ENCODE results near the gene TCP11L2.
"Not testable (repeated sequence)": the region's sequence is repeated elsewhere in the genome, so short reads cannot be mapped to it uniquely, and the experiment has no call there.

The TCP11L2 gene

DNA sequence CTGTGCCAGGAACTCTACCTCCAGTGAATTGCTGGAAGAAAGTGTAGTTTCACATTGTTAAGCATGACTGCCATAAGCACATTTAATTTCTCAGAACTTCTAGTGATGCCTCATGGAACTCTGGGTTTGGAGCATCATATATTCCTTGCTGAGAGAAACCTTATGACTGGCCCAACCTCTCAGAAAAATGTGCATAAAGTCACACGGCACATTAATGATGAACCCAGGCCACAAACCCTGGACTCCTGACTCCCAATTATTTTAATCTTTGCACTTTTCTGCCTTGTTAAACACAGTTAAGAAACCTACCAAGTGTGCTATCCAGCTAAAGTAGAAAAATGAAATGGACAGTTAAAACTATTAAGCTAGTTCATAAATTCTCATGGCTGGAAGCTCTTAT, 5.6 kb downstream of the TCP11L2 start:
- DNase-seq: no peak

DNA sequence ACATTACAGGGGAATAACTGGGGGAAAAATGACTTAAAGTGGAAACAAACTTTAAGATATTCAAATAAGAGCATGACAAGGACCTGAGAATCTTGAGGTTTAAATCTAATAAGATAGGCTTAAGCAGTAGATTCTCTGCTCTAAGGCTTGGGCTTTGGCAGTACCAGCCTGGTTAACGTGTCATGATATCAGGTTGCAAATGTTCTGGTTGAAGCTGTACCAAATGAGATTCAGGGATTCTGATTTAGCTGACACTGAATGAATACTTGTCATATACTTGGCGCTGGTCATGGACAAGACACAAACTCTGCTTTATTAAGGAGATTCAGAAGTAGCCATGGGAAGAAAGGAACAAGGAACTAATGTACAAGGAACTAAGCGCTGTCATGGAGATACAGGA, 6.1 kb downstream of the TCP11L2 start:
- no peak for DNase-seq

DNA sequence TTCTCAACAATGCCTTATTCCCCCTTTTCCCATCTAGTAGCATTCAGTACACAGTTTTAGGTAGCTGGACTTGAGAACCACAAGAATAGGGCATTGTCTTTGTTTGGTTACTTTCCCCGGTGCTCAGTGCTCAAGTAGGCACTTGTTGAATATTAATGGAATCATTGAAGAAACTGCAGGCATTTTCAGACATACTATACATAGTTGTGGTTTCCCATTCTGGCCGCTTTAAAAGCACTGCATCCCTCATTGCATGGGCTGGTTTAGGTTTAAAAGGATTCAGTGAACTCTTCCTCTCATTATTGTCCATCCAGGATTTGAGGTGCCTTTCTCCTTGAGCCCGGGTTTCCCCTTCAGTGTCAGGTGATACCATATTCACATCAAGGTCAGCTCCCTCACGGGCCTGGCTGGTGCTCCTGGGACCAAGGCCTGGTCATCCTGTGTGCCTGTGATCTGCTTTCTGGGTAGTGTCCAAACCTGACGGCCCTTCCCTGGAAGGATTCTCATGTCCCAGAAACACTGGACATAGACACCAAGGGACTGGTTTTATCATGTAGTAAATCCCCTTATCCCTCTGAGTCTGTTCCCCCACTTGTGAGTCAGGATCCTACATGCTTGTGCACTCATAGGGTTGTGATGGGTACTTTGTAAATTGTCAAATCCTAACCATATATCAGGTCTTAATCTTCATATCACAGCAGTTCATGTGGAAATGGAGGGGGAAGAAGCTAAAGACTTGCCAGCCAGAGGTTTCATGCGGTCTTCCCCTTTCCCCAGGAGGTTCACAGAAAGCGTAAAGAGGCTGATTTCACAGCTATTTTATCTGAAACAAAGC, 7.4 kb downstream of the TCP11L2 start:
- DNase-seq: peak; percentile 75

DNA sequence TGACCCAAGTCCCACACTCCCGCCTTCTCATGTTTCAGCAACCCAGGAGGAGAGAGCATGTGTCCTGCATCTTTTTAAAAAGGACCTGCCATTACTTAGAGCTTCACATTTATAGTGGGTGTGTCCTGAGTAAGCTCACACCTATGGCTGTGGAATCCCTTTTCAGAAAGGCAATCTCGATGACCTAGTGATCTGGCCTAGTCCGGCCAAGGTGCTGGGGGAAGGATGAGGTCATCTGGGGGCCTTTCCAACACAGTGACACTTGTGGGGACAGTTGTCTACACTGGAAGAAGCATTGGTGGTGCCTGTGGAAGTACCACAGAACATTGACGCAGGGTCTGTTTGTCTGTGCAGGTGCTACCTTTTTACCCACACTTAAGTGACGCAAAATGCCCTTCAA, 8.2 kb downstream of the TCP11L2 start:
- DNase-seq: no peak

DNA sequence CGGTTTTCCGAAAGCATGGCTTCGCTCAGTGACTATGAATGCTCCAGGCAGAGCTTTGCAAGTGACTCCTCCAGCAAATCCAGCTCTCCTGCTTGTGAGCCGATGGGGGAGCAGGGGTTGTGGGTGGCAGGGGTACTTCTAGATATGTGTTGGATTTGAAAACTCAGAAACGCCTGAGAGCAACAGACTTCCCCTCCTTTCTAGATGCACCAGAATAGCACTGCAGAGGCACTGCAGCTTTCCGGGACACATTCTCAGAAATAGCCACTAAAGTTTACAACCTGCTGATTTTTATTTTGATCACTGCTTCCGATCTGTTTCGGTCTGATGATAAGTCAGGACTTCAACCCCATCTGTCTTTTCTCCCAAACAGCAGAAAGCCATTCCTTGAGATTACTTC, 8.6 kb downstream of the TCP11L2 start:
- no peak for DNase-seq

DNA sequence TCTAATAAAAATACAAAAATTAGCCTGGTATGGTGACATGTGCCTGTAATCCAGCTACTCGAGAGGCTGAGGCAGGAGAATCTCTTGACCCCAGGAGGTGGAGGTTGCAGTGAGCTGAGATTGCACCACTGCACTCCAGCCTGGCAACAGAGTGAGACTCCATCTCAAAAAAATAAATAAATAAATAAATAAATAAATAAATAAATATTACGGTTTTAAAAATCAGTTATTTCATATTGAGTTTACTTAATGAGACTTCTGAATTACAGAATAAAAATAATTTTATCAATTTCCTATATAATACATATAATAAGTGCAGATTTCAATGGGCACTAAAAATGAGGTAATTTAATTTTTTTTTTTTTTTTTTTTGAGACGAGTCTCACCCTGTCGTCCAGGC, 10.9 kb downstream of the TCP11L2 start:
- DNase-seq: not testable (repeated sequence)

DNA sequence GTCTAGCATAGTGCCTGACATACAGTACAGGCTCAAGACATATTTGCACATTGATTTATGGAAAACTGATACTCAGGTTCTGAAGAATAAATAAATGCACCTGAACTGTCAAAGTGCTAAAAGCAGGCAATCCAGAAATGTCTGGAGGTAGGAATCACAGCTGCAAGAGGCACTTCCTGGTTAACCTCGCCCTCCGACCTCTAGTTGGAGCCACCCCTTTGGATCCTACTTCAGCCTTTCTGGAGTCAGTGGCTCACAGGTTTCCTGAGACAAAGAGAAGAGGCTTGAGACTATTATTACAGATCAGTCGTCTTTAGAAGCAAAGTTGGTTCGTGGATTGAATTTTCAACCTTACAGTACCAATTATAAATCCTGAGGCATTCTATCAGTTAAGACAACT, 13.0 kb downstream of the TCP11L2 start:
- no peak for DNase-seq

DNA sequence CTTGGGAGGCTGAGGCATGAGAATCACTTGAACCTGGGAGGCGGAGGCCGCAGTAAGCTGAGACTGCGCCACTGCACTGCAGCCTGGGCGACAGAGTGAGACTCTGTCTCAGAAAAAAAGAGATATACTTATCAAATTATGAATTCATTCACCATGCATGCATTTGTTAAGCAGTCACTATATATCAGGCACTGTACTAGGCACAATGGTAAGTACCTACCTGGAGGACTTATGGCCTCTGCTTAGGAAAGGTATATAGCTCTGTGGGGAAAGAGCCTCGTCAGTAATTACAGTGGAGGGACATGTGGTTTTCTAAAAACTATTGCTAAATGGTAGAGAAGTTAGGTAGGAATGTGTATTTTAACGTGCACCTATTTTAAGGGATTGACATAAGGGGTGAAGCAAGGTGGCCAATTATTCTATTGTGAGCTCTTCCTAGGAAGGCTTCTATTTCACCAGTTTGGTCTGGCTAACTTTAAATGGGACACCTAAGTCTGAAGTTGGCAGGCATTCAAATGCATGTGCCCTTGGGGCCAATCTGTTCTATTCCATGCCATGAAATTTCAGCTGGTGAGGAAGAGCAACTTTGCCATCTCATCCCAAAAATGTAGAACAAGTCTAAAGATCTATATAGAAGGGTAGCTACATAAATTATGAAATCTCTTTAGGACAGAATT, 15.0 kb downstream of the TCP11L2 start:
- no peak for DNase-seq

DNA sequence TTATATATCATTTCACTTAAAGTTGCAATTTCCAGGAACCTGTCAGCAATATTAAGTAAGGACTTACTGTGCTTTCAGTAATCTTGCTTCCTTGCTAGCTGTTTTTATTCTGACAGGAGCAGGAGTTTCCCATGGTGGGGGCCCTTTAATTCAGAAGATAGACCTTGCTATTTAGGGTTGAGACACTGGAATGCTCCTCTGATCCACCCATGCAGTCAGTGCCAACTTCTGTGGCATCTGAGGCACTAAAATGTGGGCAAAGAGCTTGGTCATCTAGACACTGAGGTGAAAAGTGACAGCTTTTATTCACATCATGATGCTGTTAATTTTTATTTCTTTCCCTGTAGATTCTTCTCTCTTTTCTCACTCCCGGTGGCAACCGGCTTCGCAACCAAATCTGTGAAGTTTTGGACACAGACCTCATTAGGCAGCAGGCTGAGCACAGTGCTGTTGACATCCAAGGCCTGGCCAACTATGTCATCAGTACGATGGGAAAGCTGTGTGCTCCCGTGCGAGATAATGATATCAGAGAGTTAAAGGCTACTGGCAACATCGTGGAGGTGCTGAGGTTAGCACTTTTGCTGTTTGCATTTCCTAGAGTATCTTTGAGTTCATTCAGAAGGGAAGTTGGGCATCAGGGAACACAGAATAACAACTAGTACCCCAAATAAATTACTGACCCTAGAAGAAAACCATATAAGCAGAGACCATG, 18.8 kb downstream of the TCP11L2 start:
- DNase-seq: no peak

DNA sequence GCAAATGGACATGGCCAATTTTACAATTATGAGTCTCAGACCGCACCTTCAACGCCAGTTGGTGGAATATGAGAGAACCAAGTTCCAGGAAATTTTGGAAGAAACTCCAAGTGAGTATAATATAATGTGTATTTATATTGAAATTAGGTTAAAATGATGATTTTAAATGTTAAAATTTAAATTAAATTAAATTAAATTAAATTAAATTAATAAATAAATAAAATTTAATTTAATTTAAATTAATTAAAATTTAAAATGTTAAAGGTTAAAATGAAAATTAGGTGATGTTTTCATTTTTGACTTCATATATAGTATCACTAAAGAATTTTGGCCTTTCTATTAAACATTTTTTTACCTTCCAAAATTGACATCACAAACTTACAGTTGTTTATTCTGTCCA, 21.0 kb downstream of the TCP11L2 start:
- no peak for DNase-seq

DNA sequence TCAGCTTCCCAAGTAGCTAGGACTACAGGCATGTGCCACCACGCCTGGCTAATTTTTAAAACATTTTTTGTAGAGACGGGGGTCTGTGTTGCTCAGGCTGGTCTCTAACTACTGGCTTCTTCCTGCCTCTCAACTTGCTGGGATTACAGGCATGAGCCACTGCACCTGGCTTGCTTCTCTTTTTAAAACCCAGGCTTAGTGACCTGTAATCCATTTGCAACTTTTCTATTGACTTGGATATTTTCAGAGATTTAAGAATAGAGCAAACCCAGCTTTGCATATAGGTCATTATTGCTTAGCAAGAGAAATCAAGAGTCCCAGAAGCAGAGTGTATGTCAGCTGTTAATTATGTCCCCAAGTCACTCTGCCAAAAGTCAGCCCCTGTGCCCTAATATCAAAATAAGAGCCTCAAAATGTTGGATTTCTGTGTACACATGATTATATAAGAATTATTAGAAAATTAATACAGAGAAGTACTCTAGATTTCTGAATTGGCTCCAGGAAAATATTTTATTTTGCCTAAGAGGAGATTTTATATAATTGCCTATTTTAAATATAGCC, 24.9 kb downstream of the TCP11L2 start:
- no peak for DNase-seq

DNA sequence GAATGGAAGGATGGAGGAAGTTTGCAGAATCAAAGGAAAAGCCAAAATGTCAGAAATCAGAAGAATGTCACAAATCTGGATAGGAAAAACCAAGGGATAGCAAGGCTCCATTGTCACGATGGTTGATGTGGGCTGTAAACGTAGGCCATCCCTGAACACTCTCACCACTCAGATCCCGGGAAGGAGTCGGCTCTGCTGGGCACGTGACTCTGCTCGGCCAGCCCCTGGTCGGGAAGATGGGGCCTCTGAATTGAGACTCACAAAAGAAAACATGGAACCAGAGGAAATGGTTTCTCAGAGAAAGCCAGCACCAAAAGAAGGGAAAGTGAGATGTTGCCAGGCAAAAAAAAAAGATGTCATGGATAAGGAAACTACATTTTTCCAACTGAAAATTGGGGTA, 26.2 kb downstream of the TCP11L2 start:
- no peak for DNase-seq

DNA sequence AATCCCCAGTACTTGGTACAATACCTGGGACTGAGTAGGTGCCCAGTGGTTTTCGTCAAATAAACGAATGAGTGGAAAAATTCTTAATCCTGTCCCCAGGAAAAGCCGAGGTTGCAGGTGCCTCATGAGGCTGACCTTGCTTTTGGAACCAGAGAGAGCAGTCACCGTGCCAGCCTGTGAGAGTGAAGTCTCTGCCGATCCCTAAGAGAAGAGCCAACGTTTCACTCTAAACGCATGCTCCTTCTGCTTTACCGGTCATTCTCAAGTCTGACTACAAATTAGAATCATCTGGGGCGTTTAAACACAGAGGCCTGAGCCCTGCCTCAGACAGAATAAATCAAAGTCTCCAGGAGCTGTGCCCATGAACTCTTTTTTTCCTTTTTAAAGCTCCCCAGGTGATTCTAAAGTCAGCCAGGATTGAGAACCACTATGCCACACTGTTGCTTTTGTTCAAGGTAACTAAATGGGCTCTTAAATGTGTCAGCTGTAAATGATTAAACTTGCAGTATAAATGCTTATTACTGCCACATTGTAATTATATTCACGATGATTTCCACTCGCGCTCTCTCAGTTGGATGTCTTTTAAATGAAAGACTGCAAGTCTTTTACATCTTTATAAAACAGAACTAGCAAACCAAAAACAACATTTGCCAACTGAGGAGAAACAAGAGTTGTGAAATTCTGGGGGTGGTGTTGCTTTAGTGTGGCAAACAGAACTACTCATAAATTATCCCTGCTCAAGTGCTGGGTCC, 26.9 kb downstream of the TCP11L2 start:
- DNase-seq: no peak

DNA sequence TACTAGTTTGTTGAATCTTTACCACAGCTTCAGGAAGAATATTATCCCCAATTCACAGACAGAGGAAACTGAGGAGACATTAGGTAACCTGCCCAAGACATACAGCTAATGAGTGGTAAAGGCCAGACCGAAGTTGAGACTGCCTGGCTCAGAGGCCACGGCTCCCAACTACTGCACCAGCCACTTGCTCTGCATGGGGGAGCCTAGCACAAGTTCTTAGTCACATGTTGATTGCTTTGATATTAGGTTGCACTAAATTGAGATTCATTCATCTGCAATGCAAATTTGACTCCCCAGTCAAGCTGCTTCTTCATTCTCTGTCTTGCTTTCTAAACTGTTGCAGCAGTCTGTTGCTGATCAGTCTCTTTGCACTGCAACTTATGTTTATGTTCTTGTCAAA, 29.1 kb downstream of the TCP11L2 start:
- DNase-seq: no peak

DNA sequence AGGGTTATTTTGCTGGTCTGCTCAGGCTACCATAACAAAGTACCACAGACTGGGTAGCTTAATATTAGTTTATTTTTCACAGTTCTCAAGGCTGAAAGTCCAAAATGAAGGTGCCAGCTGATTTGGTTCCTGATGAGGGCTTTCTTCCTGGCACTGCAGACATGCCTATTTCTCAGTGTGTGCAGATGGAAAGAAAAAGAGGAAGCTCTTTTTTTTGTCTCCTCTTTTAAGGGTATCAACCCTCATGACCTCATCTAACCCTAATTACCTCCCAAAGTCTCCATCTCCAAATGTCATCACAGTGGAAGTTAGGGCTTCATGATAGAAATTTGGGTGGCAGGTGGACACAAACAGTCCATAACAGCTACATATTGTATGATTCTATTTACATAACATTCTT, 30.0 kb downstream of the TCP11L2 start:
- DNase-seq: no peak

DNA sequence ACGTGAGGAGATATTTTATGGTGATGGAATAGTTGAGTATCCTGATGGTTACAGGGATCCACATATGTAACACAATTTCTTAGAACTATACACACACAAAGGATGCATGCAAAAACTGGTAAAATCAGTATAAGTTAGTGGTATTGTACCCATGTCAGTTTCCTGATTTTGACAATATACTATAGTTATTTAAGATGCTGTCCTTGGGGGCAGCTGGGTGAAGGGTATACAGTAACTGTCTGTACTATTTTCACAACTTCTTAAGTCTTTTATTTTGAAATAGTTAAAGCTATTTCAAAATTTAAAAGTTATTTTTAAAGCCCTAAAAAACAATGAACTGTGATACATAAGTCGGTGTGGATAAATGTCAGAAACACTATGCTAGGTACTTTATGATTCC, 30.5 kb downstream of the TCP11L2 start:
- DNase-seq: no peak

DNA sequence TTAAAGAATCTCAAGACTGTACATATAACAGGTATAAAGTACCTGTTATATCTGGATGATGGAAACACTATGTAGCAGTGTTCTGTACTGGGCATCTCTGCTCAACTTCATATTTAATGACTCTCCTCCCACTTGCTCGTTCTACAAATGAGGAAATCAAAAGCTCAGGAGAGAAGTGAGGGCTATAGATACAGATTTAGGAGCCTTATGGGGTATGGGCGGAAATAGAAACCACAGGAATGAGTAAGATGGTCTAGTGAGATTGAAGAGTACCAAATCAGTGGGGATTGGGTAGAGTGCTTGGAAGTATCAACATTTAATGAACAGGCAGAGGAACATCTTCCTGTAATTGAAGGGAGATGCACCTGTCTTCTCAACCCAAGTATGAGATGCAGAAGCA, 31.2 kb downstream of the TCP11L2 start:
- DNase-seq: no peak

DNA sequence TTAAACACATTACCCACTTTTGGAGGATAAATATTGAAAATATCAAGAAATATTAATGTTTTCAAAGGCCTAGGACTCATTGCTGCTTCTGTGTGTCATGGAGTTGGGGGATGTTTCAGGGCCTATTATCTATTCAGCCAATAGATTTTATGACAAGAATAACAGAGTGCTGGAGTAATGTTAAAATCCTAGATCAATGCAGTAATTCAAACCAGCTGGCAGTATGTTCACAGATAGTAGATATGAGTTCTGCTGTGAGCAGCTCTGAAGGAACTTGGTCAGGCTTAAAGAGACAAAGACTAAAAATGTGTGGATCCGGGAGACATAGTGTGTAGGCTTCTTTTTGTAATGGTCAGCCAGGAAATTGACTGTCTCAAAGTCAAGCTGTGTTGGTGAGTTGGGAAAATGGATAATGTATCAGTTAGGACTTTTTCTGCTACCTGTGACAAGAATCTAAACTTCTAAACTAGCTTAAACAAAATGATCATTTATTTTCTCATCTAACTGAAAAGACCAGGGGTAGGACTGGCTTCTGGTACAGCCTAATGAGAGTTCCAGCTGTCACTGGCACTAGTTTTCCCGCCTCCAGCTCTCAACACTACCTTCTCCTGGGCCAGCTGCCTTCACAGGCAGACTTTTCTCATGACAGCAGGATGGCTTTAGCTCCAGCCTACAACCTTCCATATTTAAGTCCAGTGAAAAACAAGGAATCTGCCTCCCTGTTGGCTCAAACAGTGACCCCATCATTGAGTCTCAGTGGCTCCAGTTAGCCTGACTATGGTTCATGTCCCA, 38.7 kb downstream of the TCP11L2 start:
- peak; percentile 56 for DNase-seq

DNA sequence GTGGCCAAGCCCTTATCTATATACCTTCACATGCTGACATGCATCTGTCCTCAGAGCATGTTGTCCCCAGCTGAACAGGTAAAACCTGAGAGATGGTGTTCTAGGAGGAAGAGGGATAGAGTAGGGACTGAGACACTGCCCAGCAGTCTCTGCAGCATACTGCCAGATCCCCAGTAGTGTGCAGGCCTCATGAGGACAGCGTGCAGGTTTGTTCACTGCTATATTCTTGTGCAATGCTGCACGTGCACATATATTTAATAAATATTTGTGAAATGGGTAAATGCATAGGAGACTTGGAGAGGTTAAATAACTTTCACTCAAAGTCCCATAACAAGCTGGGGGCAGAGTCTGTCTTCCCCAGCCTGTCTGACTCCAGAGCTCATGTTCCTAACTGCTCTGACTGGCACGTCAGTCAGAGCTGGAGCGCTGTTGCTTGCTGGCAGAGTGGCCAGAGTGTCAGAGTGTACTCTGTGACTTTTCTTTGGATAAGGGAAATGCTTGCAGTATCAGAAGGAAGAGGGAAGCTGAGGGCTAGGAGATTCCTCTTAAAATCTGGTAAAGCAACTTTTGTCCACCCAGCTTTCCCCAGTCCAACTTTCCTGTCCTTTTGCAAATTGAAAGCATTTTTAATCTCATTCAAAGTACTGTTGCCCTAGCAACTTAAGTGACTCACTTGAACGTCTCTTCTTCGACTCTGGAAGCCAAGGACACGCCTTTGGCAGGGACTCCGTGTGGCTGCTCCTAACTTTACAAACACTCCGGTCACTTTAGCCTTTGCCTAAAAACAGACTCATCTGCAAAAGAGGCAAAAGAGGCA, 40.1 kb downstream of the TCP11L2 start:
- peak; percentile 56 for DNase-seq

DNA sequence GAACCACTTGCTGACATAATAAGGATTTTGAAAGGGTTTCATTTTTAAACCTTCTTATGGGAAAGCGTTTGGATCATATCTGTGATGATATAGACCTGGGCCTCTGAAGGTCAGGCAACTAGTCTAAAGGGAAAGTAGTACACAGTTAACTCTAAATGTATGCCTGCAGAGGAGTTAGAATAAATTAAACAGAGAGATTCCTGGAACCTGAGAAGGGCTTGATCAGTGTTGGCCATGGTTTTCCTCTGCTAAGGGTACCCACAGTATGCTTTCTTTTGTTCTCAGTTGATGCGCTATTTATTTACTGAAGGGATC, 40.6 kb downstream of the TCP11L2 start:
- DNase-seq: no peak

DNA sequence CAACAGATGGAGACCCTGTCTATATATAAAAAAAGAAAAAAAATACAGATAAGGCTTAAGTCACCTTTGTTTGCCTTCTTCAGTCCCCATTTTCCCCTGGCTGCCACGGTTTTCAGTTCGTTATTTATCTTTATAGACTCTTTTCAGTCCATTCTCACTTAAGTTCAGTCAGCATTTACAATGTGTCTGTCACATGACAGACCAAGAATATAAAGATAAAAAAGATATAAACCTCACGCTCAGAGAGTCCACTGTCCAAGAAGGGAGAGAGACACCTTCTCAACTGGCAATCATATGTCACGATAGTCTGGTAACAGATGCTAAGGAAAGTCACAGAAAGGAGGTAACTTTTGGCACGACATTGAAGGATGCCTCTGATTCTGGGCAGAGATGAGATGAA, 41.6 kb downstream of the TCP11L2 start:
- DNase-seq: no peak
